KMS-11 (cell line): ENCODE data around the gene SDR42E2.
"Not testable (repeated sequence)": the region's sequence is repeated elsewhere in the genome, so short reads cannot be mapped to it uniquely, and the experiment has no call there.

Source experiments
- H2AFZ ChIP-seq: fragments of 200-600 bp; sonication (generic); 2 replicates; pipeline ENCODE4 v1.6.1; 2016; ENCODE audit warnings: antibody characterized with exemption, mixed run types, low read depth
- H3K27ac ChIP-seq: fragments of 200-600 bp; sonication (generic); 2 replicates; pipeline ENCODE4 v1.6.1; 2016; ENCODE audit warnings: mild to moderate bottlenecking, mixed run types
- H3K27me3 ChIP-seq: fragments of 200-600 bp; sonication (generic); 2 replicates; pipeline ENCODE4 v1.6.1; 2017; ENCODE audit warnings: mild to moderate bottlenecking, low read depth, mixed run types, moderate library complexity; ENCODE audit not compliant: insufficient read depth
- H3K36me3 ChIP-seq: fragments of 200-600 bp; sonication (generic); 2 replicates; pipeline ENCODE4 v1.6.1; 2017; ENCODE audit warnings: mild to moderate bottlenecking, mixed run types; ENCODE audit not compliant: insufficient read depth
- H3K4me1 ChIP-seq: fragments of 200-600 bp; sonication (generic); 2 replicates; pipeline ENCODE4 v1.6.1; 2016; ENCODE audit warnings: mild to moderate bottlenecking, low read depth, mixed run types; ENCODE audit not compliant: poor library complexity, severe bottlenecking
- H3K4me2 ChIP-seq: fragments of 200-600 bp; sonication (generic); 2 replicates; pipeline ENCODE4 v1.7.0; 2016; ENCODE audit warnings: mild to moderate bottlenecking, mixed run types
- H3K4me3 ChIP-seq: fragments of 200-600 bp; sonication (generic); IDR thresholded peaks from 2 replicates; pipeline ENCODE4 v1.6.1; 2017; ENCODE audit warnings: low read depth, low read length, mixed read lengths; ENCODE audit not compliant: insufficient read depth
- H3K79me2 ChIP-seq: fragments of 200-600 bp; sonication (generic); 2 replicates; pipeline ENCODE4 v1.6.1; 2016; ENCODE audit warnings: low read depth, mixed run types; ENCODE audit not compliant: insufficient read depth
- H3K9ac ChIP-seq: fragments of 200-600 bp; sonication (generic); 2 replicates; pipeline ENCODE4 v1.6.1; 2016; ENCODE audit warnings: mild to moderate bottlenecking, mixed run types
- H4K20me1 ChIP-seq: fragments of 200-600 bp; sonication (generic); 2 replicates; pipeline ENCODE4 v1.6.1; 2016; ENCODE audit warnings: mild to moderate bottlenecking, mixed run types; ENCODE audit not compliant: insufficient read depth
- TF ChIP-seq, protein P1 (sequence below): fragments of 200-600 bp; sonication (generic); conservative IDR thresholded peaks from 2 replicates; pipeline ENCODE4 v1.6.1; 2017; ENCODE audit warnings: low read depth, mild to moderate bottlenecking, antibody characterized with exemption, low read length, moderate library complexity, mixed read lengths

Gene SDR42E2

DNA sequence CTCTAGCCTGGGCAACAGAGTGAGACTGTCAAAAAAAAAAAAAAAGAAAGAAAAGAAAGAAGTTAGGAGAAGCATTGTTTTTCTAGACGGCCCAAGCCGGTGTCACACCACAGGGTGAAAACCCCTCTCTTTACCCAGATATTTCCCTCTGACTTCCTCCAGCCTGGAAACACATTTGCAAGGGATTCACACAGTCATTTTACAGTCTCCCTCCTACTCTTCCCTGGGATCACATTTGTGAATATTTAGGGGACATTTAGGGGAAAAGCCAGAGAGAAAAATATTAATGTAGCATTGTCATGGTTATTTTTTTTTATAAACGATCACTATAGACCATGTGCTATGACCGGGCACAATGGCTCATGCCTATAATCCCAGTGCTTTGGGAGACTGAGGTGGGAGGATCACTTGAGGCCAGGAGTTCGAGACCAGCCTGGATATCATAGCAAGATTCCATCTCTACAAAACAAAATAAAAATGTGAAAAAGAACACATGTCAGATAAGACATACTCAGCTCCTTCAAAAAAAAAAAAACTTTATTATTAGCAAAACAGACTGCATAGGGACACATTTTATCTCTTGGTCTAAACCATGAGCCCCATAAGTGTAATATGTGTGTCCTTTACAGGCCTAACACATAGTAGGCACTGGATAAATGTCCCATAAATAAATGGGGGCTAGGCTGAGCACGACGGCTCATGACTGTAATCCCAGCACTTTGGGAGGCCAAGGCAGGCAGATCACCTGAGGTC is 10.9 kb upstream of the SDR42E2 start:
- no peak overlapping the region for H3K27ac ChIP-seq
- no peaks in the 10 kb centered on the region for H3K36me3 ChIP-seq
- no peaks in the 10 kb centered on the region for H4K20me1 ChIP-seq
- no peaks in the 10 kb centered on the region for H3K4me1 ChIP-seq
- no peak overlapping the region for H3K4me3 ChIP-seq
- no peak overlapping the region for H3K9ac ChIP-seq
- H3K27me3 ChIP-seq, result no peaks in the 10 kb centered on the region
- TF ChIP-seq, protein P1, sequence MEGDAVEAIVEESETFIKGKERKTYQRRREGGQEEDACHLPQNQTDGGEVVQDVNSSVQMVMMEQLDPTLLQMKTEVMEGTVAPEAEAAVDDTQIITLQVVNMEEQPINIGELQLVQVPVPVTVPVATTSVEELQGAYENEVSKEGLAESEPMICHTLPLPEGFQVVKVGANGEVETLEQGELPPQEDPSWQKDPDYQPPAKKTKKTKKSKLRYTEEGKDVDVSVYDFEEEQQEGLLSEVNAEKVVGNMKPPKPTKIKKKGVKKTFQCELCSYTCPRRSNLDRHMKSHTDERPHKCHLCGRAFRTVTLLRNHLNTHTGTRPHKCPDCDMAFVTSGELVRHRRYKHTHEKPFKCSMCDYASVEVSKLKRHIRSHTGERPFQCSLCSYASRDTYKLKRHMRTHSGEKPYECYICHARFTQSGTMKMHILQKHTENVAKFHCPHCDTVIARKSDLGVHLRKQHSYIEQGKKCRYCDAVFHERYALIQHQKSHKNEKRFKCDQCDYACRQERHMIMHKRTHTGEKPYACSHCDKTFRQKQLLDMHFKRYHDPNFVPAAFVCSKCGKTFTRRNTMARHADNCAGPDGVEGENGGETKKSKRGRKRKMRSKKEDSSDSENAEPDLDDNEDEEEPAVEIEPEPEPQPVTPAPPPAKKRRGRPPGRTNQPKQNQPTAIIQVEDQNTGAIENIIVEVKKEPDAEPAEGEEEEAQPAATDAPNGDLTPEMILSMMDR, result no peak
- no peak overlapping the region for H3K4me2 ChIP-seq
- no peaks in the 10 kb centered on the region for H3K79me2 ChIP-seq
- H2AFZ ChIP-seq, result no peak overlapping the region

DNA sequence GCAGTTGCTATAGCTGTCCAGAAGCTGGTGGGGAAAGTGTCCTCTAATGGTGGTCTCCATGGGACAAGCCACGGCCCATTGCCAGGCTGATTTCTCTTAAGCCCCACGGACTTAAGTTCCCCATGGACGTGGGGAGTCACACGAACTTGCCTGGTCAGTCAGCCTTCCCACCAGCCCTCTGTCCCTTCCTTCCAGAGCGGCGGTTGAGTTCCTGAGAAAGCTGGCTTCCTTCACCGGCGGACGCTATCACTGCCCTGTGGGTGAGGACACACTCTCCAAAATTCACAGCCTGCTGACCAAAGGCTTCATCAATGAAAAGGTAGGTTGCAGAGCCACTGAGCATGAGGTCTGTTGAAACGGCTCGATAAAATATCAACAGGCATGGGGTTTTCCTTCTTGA is 10.0 kb upstream of the SDR42E2 start:
- no peaks in the 10 kb centered on the region for H4K20me1 ChIP-seq
- no peak overlapping the region for H2AFZ ChIP-seq
- no peaks in the 10 kb centered on the region for H3K27me3 ChIP-seq
- H3K79me2 ChIP-seq, result no peaks in the 10 kb centered on the region
- no peak overlapping the region for H3K27ac ChIP-seq
- no peaks in the 10 kb centered on the region for H3K4me1 ChIP-seq
- H3K36me3 ChIP-seq, result no peaks in the 10 kb centered on the region
- H3K4me2 ChIP-seq, result no peak overlapping the region
- H3K9ac ChIP-seq, result no peak overlapping the region
- no peak overlapping the region for H3K4me3 ChIP-seq
- TF ChIP-seq, protein P1, result no peak

DNA sequence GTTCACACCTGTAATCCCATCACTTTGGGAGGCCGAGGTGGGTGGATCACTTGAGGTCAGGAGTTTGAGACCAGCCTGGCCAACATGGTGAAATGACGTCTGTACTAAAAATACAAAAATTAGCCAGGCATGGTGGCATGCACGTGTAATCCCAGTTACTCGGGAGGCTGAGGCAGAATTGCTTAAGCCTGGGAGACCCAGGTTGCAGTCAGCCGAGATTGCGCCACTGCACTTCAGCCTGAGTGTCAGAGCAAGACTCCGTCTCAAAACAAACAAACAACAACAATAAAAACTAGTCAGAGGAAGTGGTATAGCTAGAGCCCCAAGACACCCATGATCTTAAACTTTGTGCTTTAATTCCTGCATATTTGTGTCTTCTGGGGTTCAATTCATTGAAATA is 9.2 kb upstream of the SDR42E2 start:
- not testable (repeated sequence) for H3K4me1 ChIP-seq

DNA sequence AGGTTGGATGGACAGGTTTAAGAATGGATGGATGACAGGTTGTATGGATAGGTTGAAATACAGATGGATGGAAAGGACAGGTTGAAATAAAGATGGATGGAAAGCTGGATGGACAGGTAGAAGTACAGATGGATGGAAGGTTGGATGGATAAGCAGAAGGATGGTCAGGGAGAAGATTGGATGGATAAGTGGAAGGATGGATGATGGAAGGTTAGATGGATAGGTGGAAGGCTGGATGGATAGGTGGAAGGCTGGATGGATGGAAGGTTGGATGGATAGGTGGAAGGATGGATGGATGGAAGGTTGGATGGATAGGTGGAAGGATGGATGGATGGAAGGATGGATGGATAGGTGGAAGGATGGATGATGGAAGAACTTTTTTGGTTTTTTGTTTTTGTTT is 905 bp upstream of the SDR42E2 start:
- Histone ChIP-seq H3K9ac (no peak overlapping the region), H3K36me3 (no peaks in the 10 kb centered on the region), H4K20me1 (no peaks in the 10 kb centered on the region), H3K4me1 (peaks cover 4% of the 10 kb centered on the region), H2AFZ (no peak overlapping the region), H3K4me2 (no peak overlapping the region), H3K4me3 (no peak overlapping the region), H3K27ac (no peak overlapping the region), H3K79me2 (no peaks in the 10 kb centered on the region), H3K27me3 (peaks cover 6% of the 10 kb centered on the region; the same call in 1 of the 2 replicates)
- TF ChIP-seq, protein P1, result no peak

More for the DNA sequence above, 9.2 kb upstream of the SDR42E2 start:
- H3K27me3 ChIP-seq, H3K79me2 ChIP-seq, H3K27ac ChIP-seq, H2AFZ ChIP-seq, H3K4me3 ChIP-seq, H3K4me2 ChIP-seq, H3K9ac ChIP-seq, H3K36me3 ChIP-seq, H4K20me1 ChIP-seq: not testable (repeated sequence)

DNA sequence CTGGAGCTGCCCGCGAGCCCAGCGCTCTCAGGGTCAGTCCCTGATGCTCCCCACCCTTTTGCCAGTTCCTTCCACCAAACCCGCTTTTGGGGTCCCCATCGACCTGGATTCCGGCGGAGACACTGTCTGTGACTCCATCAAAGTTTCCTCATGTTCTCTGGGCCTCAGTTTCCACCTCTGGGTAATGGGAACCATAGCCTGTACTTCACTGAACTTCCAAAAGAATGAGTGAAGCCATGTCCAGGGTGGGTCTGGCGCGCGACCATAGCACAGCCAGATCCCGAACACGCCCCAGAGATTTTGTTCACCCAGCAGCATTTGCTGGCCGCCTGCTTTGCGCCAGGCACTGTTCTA is 327 bp downstream of the SDR42E2 start:
- peak overlapping the region; percentile 48 for H3K4me2 ChIP-seq
- no peak overlapping the region for H3K4me3 ChIP-seq
- peaks cover 6% of the 10 kb centered on the region; the same call in 1 of the 2 replicates for H3K27me3 ChIP-seq

More for the DNA sequence above, 327 bp downstream of the SDR42E2 start:
- no peaks in the 10 kb centered on the region for H4K20me1 ChIP-seq
- H3K27ac ChIP-seq, result no peak overlapping the region
- H3K9ac ChIP-seq, result no peak overlapping the region
- H3K79me2 ChIP-seq, result no peaks in the 10 kb centered on the region
- TF ChIP-seq, protein P1, result no peak
- peaks cover 4% of the 10 kb centered on the region for H3K4me1 ChIP-seq
- H3K36me3 ChIP-seq, result no peaks in the 10 kb centered on the region
- peak overlapping the region; percentile 51; the same call in 1 of the 2 replicates for H2AFZ ChIP-seq
